ENCODE results near the gene CALB2.

CALB2 gene

DNA sequence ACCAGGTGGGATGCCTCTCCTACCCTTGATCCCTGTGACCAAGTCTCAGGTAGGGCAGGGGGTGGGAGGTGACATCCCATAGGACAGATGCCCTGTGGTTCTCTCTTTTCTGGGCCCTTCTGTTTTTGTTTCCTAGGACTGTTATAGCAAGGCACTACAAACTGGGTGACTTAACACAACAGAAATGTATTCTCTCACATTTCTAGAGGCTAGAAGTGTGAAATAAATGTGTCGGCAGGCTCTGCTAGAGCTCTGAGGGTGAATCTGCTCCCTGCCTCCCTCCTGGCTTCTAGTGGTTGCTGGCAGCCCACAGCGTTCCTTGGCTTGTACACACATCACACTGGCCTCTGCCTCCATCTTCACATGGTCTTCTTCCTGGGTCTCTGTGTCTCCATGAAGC, 12.7 kb downstream of the CALB2 start:
- no peak for TF ChIP-seq EZH2 (IDR thresholded peaks at IDR 0.05)
- TF ChIP-seq POLR2AphosphoS5 (IDR thresholded peaks at IDR 0.05; ENCODE audit: borderline replicate concordance, low read depth, low read length): no peak
- no peak for TF ChIP-seq FOXP2 (optimal IDR thresholded peaks at IDR 0.05; ENCODE audit: control extremely low read depth, extremely low read length, insufficient read depth)
- H3K36me3 ChIP-seq (ENCODE audit: insufficient read depth, low read length): no peaks in the 10 kb centered on the region
- DNase-seq (ENCODE audit: low read depth, low spot score): no peak
- no peak overlapping the region for H3K27ac ChIP-seq
- H3K4me3 ChIP-seq: no peak overlapping the region
- no peak overlapping the region for H3K9ac ChIP-seq (ENCODE audit: insufficient read length)
- H3K9me3 ChIP-seq (ENCODE audit: low read depth, low read length): no peaks in the 10 kb centered on the region

DNA sequence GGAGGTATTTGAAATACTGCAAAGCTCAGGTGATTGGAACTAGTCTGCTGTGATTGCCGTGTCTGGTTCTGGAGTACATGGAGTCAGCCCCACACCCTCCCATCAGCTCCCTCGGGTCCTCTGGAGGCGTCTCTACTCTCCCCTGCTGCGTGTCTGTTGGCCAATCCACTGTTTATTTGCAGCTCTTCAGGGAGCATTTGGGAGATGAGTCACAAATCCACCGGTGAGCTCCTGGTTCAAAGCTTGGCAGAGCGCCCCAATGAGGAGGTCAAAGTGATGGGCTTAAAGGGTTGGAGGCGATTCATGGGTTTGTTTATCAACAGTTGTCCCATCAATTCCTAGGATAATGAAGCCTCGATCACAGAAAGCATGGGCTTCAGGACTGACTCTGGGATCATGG, 14.6 kb downstream of the CALB2 start:
- no peak overlapping the region for H3K9ac ChIP-seq (ENCODE audit: insufficient read length)
- no peak overlapping the region for H3K27ac ChIP-seq
- DNase-seq (ENCODE audit: low read depth, low spot score): no peak
- no peaks in the 10 kb centered on the region for H3K36me3 ChIP-seq (ENCODE audit: insufficient read depth, low read length)
- H3K4me3 ChIP-seq: no peak overlapping the region
- no peak for TF ChIP-seq FOXP2 (optimal IDR thresholded peaks at IDR 0.05; ENCODE audit: control extremely low read depth, extremely low read length, insufficient read depth)
- no peak for TF ChIP-seq POLR2AphosphoS5 (IDR thresholded peaks at IDR 0.05; ENCODE audit: borderline replicate concordance, low read depth, low read length)
- TF ChIP-seq EZH2 (IDR thresholded peaks at IDR 0.05): no peak
- no peaks in the 10 kb centered on the region for H3K9me3 ChIP-seq (ENCODE audit: low read depth, low read length)

DNA sequence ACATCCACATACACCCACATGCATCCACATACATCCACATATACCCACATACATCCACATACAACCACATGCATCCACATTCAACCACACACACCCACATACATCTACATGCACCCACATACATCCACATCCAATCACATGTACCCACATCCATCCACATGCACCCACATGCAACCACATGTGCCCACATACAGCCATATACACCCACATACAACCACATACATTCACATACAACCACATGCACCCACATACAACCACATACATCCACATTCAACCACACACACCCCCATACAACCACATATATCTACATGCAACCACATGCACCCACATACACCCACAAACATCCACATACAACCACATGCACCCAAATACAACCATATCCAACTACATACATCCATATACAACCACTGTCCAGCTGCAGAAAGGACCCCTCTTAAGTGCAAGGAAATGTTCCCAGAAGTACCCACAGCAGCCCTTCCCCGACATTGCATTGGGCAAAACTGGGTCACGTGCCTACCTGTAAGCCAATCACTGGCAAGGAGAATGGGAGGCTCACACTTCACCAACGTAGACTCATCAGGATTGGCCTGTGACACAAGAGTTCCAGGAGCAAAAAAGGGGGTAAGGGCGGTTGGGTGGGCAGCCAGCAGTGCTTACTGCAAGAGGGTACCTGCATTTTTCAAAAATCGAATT, 18.1 kb downstream of the CALB2 start:
- no peaks in the 10 kb centered on the region for H3K9me3 ChIP-seq (ENCODE audit: low read depth, low read length)
- no peak overlapping the region for H3K9ac ChIP-seq (ENCODE audit: insufficient read length)
- no peaks in the 10 kb centered on the region for H3K36me3 ChIP-seq (ENCODE audit: insufficient read depth, low read length)
- no peak overlapping the region for H3K27ac ChIP-seq
- TF ChIP-seq EZH2 (IDR thresholded peaks at IDR 0.05): no peak
- TF ChIP-seq FOXP2 (optimal IDR thresholded peaks at IDR 0.05; ENCODE audit: control extremely low read depth, extremely low read length, insufficient read depth): no peak
- TF ChIP-seq POLR2AphosphoS5 (IDR thresholded peaks at IDR 0.05; ENCODE audit: borderline replicate concordance, low read depth, low read length): no peak
- H3K4me3 ChIP-seq: no peak overlapping the region
- no peak for DNase-seq (ENCODE audit: low read depth, low spot score)

DNA sequence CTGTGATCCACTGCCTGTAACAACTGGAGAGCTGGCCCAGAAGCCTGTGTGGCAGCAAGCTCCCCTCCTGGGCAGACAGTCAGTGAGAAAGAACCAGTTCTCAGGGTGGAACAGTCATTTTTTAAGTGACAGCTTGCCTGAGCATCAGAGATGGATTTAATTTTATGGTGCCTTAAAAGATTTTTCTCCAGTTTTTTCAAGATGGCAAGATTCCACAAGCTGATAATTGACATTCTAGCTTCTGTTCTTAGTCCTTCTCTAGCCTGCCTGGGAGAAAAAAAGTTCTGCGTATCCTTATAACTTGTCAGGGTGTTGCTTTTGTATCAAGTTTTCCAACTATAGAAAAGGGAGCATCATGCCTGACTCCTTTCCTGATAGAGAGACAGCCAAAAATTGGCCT, 21.2 kb downstream of the CALB2 start:
- H3K4me3 ChIP-seq: no peak overlapping the region
- H3K36me3 ChIP-seq (ENCODE audit: insufficient read depth, low read length): no peaks in the 10 kb centered on the region
- no peak overlapping the region for H3K9ac ChIP-seq (ENCODE audit: insufficient read length)
- H3K27ac ChIP-seq: no peak overlapping the region
- no peak for TF ChIP-seq FOXP2 (optimal IDR thresholded peaks at IDR 0.05; ENCODE audit: control extremely low read depth, extremely low read length, insufficient read depth)
- no peaks in the 10 kb centered on the region for H3K9me3 ChIP-seq (ENCODE audit: low read depth, low read length)
- no peak for DNase-seq (ENCODE audit: low read depth, low spot score)

DNA sequence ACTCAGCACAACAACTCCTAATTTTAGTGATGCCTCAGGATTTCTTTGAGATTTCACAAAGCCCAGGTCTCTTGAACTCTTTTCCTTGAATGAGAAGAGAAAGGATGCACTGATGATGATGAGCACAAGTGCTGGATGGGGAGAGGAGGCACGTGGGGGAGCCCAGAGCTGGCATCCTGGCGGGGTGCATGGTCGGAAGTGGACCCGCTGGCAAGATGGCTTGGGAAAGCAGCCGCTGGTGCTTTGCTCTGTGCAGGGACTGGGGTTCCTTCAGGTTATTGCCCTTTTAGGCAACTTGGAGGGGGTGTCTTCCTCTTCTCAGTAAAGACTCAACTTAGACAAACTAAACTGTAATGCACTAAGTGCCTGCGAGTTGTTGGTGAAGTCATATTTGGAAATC, 22.3 kb downstream of the CALB2 start:
- no peak for DNase-seq (ENCODE audit: low read depth, low spot score)
- Histone ChIP-seq H3K4me3 (no peak overlapping the region), H3K36me3 (ENCODE audit: insufficient read depth, low read length) (no peaks in the 10 kb centered on the region), H3K9ac (ENCODE audit: insufficient read length) (no peak overlapping the region), H3K27ac (no peak overlapping the region), H3K9me3 (ENCODE audit: low read depth, low read length) (no peaks in the 10 kb centered on the region)
- TF ChIP-seq POLR2AphosphoS5 (IDR thresholded peaks at IDR 0.05; ENCODE audit: borderline replicate concordance, low read depth, low read length): no peak
- no peak for TF ChIP-seq FOXP2 (optimal IDR thresholded peaks at IDR 0.05; ENCODE audit: control extremely low read depth, extremely low read length, insufficient read depth)
- TF ChIP-seq EZH2 (IDR thresholded peaks at IDR 0.05): no peak

DNA sequence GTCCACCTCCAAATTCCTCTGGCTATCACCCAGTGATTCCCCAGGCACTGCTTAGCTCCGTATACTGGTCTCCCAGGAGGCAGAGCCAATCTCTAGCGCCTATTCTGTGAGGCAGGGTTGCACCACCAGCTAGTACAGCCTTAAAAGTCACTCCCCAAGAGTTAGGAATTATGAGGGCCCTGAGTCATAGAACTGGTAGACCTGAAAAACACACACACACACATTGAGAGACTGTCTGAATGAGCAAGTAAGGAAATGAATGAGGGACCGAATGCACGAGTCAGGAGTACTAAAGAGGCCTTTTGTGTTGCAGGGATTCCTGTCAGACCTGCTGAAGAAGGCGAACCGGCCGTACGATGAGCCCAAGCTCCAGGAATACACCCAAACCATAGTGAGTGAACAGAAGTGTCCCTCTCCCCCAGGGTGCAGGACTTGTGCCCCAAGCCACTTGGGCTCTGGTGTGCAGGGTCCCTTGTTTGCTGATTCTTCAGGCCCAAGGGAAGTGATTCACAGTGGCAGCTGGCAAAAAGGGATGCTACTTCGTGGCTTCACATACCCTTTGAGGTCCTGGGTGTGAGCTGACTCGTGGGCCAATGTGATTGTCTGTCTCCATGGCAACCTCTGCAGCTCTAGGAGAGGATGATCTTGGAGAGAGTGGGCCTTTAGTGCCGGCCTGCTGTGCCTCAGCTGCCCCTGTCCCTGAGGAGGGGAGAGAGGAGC, 24.7 kb downstream of the CALB2 start:
- Histone ChIP-seq H3K36me3 (ENCODE audit: insufficient read depth, low read length) (no peaks in the 10 kb centered on the region), H3K9ac (ENCODE audit: insufficient read length) (no peak overlapping the region), H3K4me3 (no peak overlapping the region), H3K9me3 (ENCODE audit: low read depth, low read length) (no peaks in the 10 kb centered on the region), H3K27ac (no peak overlapping the region)
- no peak for DNase-seq (ENCODE audit: low read depth, low spot score)
- TF ChIP-seq EZH2 (IDR thresholded peaks at IDR 0.05): no peak
- TF ChIP-seq FOXP2 (optimal IDR thresholded peaks at IDR 0.05; ENCODE audit: control extremely low read depth, extremely low read length, insufficient read depth): no peak
- TF ChIP-seq POLR2AphosphoS5 (IDR thresholded peaks at IDR 0.05; ENCODE audit: borderline replicate concordance, low read depth, low read length): no peak

DNA sequence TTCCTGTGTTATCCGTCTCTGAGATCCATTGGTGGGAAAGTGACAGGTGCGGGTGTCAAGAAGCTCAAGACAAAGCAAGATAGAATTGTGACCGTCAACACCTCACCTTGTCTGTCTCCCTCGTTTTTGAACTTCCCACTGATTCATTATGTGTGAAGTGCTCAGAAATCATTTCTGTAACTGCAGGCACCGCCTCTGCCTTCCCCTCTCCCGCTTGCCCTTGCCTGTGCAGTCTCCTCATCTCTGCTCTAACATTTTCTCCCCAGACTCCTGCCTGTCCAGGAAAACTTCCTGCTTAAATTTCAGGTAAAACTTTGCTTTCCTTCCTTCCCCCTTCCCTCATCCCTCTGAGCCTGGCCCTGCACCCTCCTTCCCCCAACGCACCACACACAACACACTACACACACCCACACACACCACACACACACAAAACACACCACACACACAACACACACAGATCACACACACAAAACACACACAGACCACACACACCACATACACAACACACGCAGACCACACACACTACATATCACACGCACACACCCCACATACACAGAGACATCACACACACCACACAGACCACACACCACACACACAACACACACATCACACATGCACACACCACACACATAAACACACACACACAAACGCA, 25.7 kb downstream of the CALB2 start:
- Histone ChIP-seq H3K9ac (ENCODE audit: insufficient read length) (no peak overlapping the region), H3K27ac (no peak overlapping the region), H3K4me3 (no peak overlapping the region), H3K9me3 (ENCODE audit: low read depth, low read length) (no peaks in the 10 kb centered on the region), H3K36me3 (ENCODE audit: insufficient read depth, low read length) (no peaks in the 10 kb centered on the region)
- TF ChIP-seq EZH2 (IDR thresholded peaks at IDR 0.05) (no peak), FOXP2 (optimal IDR thresholded peaks at IDR 0.05; ENCODE audit: control extremely low read depth, extremely low read length, insufficient read depth) (no peak), POLR2AphosphoS5 (IDR thresholded peaks at IDR 0.05; ENCODE audit: borderline replicate concordance, low read depth, low read length) (no peak)
- DNase-seq (ENCODE audit: low read depth, low spot score): no peak

DNA sequence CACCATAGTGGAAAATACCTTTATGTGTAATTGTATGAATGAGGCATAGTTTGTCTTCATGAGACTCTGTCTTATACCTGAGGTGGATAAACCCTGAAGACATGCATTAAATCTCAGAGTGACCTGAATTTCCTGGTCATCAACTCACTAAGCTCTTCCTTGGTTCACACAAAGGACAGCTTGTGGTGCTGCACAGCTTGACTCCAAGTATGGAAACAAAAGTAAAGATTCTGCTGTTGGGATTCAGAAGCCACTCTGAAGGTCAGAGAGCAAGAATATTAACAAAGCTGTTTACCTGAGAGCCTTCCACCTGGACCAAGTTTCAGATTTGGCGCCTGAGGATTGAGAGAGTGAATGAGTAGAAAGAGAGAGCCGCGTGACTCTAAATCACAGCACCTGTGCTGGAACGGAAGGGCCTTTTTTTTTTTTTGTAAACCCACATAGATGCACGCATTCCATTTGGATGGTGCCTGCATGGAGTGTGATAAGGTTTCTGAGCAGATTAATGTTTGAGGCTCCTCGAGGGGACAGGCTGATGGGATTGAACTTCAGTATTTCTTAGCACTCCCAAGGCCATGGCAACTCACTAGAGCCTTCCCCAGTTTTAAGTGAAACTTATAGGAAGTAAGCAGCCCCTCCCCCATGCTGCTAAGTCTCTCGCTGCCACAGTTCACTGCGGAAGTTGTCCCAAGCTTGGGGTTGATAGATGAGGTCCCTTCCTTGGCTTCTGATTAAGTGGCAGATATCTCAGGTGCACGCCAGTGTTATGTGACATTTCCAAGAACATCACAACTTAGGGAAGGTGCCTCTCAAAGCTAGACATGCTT, 28.7 kb downstream of the CALB2 start:
- no peak overlapping the region for H3K9ac ChIP-seq (ENCODE audit: insufficient read length)
- H3K4me3 ChIP-seq: no peak overlapping the region
- no peak for TF ChIP-seq EZH2 (IDR thresholded peaks at IDR 0.05)
- TF ChIP-seq FOXP2 (optimal IDR thresholded peaks at IDR 0.05; ENCODE audit: control extremely low read depth, extremely low read length, insufficient read depth): no peak
- no peak for TF ChIP-seq POLR2AphosphoS5 (IDR thresholded peaks at IDR 0.05; ENCODE audit: borderline replicate concordance, low read depth, low read length)
- no peak overlapping the region for H3K27ac ChIP-seq
- DNase-seq (ENCODE audit: low read depth, low spot score): no peak
- H3K36me3 ChIP-seq (ENCODE audit: insufficient read depth, low read length): no peaks in the 10 kb centered on the region
- H3K9me3 ChIP-seq (ENCODE audit: low read depth, low read length): no peaks in the 10 kb centered on the region
